GM10266 (cell line): ENCODE data around the gene RAVER1.

ENCODE experiments used
- DNase-seq: peaks from one replicate; pipeline ENCODE4 v3.0.0; 2012; ENCODE audit errors: extremely low spot score
- TF ChIP-seq, protein P1 (sequence below): IDR thresholded peaks from 2 replicates; pipeline ENCODE4 v1.5.1; 2012; ENCODE audit warnings: mild to moderate bottlenecking, low read depth; ENCODE audit not compliant: control insufficient read depth, insufficient read depth; ENCODE audit errors: missing control alignments

RAVER1 gene

DNA sequence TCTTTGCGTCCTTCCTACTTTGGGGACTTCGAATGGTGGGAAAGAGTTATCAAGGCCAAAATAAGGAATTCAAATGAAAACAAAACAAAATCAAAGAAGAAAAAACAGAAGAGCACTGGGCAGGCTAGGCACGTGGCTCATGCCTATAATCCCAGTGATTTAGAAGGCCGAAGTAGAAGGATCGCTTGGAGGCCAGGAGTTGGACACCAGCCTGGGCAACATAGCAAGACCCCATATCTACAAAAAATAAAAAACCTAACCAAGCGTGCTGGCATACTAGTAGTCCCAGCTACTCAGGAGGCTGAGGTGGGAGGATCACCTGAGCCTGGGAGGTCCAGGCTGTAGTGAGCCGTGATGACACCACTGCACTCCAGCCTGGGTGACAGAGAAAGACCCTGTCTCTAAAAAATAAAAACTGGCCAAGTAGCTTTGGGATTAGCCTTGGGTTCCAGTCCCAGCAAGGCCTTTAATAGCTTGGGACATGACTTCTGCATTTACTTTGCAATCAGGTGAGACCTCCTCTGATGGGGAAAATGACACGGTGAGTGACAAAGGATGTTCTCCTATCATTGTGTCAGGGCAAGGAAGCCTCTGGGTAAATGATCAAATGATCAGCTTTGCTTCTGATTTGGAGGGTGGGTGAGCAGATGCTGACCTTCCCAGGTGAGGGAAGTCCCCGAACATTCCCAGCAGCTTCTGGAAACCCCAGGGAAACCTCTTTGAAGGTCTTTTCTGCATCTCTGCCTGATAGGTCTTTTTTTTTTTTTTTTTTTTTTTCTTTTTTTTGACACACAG is 55.3 kb downstream of the RAVER1 start:
- TF ChIP-seq, protein P1, sequence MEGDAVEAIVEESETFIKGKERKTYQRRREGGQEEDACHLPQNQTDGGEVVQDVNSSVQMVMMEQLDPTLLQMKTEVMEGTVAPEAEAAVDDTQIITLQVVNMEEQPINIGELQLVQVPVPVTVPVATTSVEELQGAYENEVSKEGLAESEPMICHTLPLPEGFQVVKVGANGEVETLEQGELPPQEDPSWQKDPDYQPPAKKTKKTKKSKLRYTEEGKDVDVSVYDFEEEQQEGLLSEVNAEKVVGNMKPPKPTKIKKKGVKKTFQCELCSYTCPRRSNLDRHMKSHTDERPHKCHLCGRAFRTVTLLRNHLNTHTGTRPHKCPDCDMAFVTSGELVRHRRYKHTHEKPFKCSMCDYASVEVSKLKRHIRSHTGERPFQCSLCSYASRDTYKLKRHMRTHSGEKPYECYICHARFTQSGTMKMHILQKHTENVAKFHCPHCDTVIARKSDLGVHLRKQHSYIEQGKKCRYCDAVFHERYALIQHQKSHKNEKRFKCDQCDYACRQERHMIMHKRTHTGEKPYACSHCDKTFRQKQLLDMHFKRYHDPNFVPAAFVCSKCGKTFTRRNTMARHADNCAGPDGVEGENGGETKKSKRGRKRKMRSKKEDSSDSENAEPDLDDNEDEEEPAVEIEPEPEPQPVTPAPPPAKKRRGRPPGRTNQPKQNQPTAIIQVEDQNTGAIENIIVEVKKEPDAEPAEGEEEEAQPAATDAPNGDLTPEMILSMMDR: no peak
- no peak for DNase-seq

DNA sequence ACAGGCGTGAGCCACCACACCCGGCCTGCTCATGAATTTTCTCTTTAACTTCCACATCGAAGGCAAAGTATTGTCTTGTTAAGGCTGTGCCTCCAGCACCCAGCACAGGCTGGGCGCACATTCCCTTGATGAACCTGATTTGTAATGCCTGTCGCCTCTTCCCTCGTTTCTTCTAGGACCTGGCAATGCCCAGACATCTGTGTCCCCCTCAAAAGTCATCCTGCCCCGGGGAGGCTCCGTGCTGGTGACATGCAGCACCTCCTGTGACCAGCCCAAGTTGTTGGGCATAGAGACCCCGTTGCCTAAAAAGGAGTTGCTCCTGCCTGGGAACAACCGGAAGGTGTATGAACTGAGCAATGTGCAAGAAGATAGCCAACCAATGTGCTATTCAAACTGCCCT is 58.7 kb downstream of the RAVER1 start:
- TF ChIP-seq, protein P1: no peak
- DNase-seq: no peak

DNA sequence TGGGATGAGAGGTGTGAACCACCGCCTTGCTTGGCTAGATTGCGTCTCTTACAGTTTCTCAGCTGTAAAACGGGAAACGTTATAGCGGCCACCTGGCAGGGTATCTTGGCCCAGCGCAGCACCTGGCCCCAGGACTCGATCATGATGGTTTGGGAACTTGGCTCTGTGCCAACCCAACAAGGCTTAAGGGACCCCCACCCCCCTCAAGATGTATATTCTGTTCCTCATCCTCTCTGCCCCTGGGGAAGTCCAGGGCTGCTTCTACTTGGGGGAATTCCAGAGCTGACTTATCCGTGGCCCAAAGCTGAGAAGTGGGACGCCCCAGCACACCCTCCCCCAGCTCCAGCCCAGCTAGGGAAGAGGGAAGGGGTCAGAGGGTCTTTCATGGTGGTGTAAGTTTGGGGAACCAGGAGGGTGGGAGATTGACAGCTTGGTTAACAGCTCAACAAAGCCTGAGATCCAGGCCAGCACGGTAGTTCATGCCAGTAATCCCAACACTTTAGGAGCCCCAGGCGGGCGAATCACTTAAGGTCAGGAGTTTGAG is 61.7 kb downstream of the RAVER1 start:
- DNase-seq: peak; percentile 55
- TF ChIP-seq, protein P1: no peak

DNA sequence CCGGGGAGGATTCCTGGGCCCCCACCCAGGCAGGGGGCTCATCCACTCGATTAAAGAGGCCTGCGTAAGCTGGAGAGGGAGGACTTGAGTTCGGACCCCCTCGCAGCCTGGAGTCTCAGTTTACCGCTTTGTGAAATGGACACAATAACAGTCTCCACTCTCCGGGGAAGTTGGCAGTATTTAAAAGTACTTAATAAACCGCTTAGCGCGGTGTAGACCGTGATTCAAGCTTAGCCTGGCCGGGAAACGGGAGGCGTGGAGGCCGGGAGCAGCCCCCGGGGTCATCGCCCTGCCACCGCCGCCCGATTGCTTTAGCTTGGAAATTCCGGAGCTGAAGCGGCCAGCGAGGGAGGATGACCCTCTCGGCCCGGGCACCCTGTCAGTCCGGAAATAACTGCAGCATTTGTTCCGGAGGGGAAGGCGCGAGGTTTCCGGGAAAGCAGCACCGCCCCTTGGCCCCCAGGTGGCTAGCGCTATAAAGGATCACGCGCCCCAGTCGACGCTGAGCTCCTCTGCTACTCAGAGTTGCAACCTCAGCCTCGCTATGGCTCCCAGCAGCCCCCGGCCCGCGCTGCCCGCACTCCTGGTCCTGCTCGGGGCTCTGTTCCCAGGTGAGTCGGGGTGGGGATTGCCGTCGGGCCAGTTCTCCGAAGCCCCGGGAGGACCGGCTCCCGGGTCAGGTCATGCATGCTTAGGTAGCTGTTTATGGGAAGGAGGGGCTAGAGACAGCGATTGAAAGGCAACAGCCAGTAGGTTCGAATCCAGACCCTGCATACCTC is 62.5 kb downstream of the RAVER1 start, which contains the start of gene ICAM1:
TSS of gene ICAM1 (plus strand) at position 505 of the 779 bp plus-strand sequence. CDS start at position 545, 40 bp downstream.
- peak; percentile 78 for DNase-seq
- TF ChIP-seq, protein P1: peak; percentile 19

DNA sequence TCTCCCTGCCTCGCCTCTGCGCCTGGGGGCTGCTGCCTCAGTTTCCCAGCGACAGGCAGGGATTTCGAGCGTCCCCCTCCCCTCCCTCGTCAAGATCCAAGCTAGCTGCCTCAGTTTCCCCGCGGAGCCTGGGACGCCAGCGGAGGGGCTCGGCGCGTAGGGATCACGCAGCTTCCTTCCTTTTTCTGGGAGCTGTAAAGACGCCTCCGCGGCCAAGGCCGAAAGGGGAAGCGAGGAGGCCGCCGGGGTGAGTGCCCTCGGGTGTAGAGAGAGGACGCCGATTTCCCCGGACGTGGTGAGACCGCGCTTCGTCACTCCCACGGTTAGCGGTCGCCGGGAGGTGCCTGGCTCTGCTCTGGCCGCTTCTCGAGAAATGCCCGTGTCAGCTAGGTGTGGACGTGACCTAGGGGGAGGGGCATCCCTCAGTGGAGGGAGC is 63.1 kb downstream of the RAVER1 start:
- DNase-seq: peak; percentile 69
- TF ChIP-seq, protein P1: no peak

DNA sequence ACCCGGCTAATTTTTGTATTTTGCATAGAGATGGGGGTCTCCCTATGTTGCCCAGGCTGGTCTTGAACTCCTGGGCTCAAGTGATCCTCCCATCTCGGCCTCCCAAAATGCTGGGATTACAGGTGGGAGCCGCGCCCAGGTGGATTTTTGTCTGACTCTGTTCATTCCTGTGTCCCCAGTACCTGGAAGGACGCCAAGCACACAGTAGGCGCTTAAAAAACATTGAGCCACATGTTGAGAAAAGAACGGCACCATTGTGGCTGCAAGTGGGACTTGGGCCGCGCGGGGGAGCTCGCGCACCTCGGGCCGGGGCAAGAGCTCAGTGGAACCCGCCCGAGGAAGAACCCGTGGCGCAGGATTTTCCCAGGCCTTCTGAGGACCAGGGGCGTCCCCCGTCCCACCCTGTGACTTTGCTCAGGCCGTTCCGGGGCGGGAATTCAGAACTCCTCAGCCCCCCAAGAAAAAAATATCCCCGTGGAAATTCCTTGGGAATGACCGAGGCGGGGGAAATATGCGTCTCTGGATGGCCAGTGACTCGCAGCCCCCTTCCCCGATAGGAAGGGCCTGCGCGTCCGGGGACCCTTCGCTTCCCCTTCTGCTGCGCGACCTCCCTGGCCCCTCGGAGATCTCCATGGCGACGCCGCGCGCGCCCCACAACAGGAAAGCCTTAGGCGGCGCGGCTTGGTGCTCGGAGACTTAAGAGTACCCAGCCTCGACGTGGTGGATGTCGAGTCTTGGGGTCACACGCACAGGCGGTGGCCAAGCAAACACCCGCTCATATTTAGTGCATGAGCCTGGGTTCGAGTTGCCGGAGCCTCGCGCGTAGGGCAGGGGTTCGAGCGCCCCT is 63.8 kb downstream of the RAVER1 start:
- peak; percentile 77 for DNase-seq
- TF ChIP-seq, protein P1: peak; percentile 97
